DMS114 treated with DMSO at 0.1 percent for 48 hours (cell line): ENCODE data around the gene PPIE.

Source experiments
- DNase-seq: peaks from one replicate; lab custom pipeline; 2025; ENCODE audit not compliant: unreplicated experiment; lab: John Stamatoyannopoulos, UW

Gene PPIE

DNA sequence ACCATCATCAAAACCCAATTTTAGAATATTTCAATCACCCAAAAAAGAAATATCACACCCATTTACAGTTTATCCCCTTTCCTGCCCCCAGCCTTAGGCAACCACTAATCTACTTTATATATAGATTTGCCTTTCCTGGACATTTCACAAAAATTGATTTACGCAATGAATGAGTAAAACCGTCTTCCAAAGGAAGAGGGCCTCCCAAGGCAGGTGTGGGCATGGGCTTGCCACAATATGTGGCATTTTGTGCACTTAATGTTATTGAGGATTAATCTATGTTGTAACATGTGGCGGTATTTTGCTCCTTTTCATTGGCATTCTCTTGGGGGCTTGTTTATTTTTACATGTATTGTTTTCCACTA, 61.8 kb downstream of the PPIE start:
- DNase-seq, result no peak

DNA sequence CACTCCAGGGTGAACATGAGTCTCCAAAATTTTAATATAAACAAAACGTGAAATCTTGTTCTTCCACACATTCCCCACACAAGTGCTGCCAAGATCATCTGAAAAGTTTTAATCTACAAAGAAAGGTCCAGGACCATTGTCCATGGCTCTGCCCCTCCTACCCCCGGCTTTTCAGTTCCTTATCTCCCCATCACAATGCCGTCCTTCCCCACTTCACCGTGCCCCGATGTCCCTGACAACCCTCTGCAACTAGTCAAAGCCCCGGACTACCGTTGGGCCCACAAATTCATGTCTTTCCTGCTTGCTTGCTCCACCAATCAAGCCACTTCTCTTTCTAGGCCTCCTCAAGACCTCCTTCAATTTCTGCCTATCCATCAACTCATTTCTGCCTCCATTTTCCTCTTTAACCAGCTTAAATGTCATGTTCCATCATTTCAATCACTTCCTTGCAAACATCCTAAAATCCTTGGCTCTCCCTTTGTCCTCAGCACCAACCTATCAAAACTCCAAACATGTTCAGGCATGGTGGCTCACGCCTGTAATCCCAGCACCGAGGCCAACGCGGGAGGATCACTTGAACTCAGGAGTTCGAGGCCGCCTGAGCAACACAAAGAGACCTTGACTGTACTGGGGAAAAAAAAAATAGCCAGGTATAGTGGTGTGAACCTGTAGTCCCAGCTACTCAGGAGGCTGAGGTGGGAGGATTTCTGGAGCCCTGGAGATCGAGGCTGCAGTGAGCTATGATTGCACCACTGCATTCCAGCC, 64.0 kb downstream of the PPIE start:
- no peak for DNase-seq

DNA sequence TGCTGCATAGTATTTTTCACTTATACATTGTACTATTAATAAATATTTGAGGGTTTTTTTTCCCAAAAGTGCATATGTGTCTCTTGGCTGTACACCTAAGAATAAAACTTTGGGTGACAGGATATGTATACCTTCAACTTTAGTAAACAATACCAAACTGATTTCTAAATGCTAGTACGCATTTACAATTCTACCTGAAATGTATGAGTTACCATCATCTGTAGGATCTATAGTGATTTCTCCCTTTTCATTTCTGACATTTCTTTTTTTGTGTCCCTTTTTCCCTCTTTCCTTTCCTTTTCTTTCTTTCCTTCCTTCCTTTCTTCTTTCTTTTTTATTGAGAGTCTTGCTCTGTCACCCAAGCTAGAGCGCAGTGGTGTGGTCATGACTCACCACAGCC, 66.7 kb downstream of the PPIE start:
- DNase-seq, result no peak

DNA sequence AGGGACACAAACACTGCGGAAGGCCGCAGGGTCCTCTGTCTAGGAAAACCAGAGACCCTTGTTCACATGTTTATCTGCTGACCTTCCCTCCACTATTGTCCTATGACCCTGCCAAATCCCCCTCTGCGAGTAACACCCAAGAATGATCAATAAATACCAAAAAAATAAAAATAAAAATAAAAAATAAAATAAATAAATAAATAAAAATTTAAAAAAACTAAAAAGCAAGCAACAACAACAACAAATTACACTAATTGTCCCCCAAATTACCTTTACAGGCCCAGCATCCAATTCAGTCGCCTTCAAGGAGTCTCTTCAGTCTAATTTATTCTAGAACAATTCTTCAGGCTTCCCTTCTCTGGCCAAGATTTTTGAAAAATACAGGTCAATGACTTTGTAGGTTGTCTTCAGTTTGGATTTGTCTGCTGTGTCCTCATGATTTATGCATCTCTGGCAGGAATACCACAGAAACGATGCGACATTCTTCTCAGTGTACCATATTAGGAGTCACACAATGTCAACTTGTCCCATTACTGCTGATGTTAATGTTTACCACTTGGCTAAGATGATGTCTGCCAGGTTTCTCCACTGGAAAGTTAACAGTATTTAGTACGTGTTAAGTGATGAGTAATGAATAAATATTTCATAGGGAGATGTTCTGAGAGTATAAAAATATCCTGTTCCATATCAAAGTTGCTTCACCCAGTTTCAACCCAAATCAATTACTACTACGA, 70.3 kb downstream of the PPIE start:
- DNase-seq, result no peak

DNA sequence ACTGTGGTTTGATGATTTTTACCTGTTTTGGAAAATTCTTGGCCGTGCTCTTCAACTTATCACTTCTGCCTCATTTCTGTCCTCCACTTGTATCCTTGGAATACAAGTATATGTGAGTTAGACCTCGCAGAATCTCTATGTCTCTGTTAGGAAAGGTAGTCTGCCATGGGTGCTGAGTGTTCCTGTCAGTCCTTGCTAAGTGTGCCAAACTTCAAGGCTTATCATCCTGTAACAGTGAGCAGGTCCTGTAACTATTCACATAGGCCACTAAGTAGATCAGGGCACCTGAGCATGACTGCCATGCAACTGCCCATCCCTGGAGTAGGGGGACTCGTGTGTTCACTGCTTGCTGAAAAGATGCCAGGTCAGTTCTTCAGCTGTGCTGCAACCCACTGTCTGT, 74.2 kb downstream of the PPIE start:
- DNase-seq, result no peak
